HL-60 (cell line): ENCODE results near the gene NOVA2.

Experiments used
- POLR2AphosphoS5 ChIP-seq: IDR thresholded peaks from 2 replicates; pipeline ENCODE4 v1.6.1; 2012; ENCODE audit warnings: low read depth
- TF ChIP-seq, protein P1 (sequence below): IDR thresholded peaks from one replicate; pipeline ENCODE4 v1.5.1; 2011; ENCODE audit warnings: low read length, control low read depth, inconsistent platforms; ENCODE audit not compliant: insufficient read depth

DNA sequence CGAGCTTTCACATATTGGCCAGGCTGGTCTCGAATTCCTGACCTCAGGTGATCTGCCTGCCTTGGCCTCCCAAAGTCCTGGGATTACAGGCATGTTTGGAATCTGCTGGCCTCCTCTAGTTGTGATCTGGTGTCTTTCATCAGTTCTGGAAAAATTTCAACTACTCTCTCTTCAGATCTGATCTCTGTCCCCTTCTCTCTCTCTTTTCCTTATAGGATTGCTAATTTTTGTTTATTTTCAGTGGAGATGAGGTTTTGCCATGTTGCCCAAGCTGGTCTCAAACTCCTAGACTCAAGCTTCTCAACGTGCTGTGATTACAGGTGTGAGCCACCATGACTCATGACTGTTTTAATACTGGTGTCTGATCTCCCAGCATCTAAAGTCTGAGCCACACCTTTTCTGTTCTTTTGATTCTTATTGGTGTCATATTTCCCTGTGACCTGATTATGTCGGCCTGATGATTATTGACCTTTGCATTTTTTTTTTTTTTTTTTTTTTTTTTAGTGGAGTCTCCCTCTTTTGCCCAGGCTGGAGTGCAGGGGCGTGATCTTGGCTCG lies 48.7 kb downstream of the NOVA2 start:
- TF ChIP-seq, protein P1, sequence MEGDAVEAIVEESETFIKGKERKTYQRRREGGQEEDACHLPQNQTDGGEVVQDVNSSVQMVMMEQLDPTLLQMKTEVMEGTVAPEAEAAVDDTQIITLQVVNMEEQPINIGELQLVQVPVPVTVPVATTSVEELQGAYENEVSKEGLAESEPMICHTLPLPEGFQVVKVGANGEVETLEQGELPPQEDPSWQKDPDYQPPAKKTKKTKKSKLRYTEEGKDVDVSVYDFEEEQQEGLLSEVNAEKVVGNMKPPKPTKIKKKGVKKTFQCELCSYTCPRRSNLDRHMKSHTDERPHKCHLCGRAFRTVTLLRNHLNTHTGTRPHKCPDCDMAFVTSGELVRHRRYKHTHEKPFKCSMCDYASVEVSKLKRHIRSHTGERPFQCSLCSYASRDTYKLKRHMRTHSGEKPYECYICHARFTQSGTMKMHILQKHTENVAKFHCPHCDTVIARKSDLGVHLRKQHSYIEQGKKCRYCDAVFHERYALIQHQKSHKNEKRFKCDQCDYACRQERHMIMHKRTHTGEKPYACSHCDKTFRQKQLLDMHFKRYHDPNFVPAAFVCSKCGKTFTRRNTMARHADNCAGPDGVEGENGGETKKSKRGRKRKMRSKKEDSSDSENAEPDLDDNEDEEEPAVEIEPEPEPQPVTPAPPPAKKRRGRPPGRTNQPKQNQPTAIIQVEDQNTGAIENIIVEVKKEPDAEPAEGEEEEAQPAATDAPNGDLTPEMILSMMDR, result no peak
- no peak for TF ChIP-seq POLR2AphosphoS5
